PFSK-1 (cell line): ENCODE data around the gene TAF4B.

ENCODE experiments used
- FOXP2 ChIP-seq: optimal IDR thresholded peaks from 2 replicates; pipeline ENCODE3; 2011; ENCODE audit warnings: borderline replicate concordance, control low read depth, inconsistent platforms; ENCODE audit not compliant: insufficient read depth; ENCODE audit errors: extremely low read length, extremely low read depth
- POLR2AphosphoS5 ChIP-seq: IDR thresholded peaks from 2 replicates; pipeline ENCODE4 v1.6.1; 2012; ENCODE audit warnings: low read depth, mild to moderate bottlenecking, control low read depth, low read length, moderate library complexity
- REST ChIP-seq, 2 experiments: IDR thresholded peaks; 2 replicates each; pipeline versions ENCODE4 v1.6.1 to v1.8.0; 2011 to 2012; ENCODE audit warnings: low read depth in 2 of 2, low read length in 2 of 2, control low read depth in 1 of 2, inconsistent platforms in 1 of 2, mild to moderate bottlenecking in 1 of 2, moderate library complexity in 1 of 2; ENCODE audit not compliant: insufficient read depth in 1 of 2
- SIN3A ChIP-seq: IDR thresholded peaks from 2 replicates; pipeline ENCODE4 v1.6.1; 2012; ENCODE audit warnings: mild to moderate bottlenecking, low read length, moderate library complexity, borderline replicate concordance; ENCODE audit not compliant: insufficient read depth
- TAF1 ChIP-seq: IDR thresholded peaks from 2 replicates; pipeline ENCODE4 v1.6.1; 2012; ENCODE audit warnings: low read length, control low read depth, borderline replicate concordance; ENCODE audit not compliant: insufficient read depth

Gene TAF4B

GRCh38 chr18:26407736-26408601, 181.7 kb downstream of the TAF4B start:
- TF ChIP-seq SIN3A (no peak), TAF1 (no peak), FOXP2 (no peak), REST (IDR thresholded peaks at IDR 0.05; ENCODE audit: insufficient read depth in 1 of 2, low read depth in 2 of 2, low read length in 2 of 2) (no peak), POLR2AphosphoS5 (no peak)

GRCh38 chr18:26409091-26409490, 182.8 kb downstream of the TAF4B start:
- TF ChIP-seq REST (IDR thresholded peaks at IDR 0.05; ENCODE audit: insufficient read depth in 1 of 2, low read depth in 2 of 2, low read length in 2 of 2): no peak
- no peak for TF ChIP-seq FOXP2
- TF ChIP-seq TAF1: no peak
- TF ChIP-seq POLR2AphosphoS5: no peak
- no peak for TF ChIP-seq SIN3A

DNA sequence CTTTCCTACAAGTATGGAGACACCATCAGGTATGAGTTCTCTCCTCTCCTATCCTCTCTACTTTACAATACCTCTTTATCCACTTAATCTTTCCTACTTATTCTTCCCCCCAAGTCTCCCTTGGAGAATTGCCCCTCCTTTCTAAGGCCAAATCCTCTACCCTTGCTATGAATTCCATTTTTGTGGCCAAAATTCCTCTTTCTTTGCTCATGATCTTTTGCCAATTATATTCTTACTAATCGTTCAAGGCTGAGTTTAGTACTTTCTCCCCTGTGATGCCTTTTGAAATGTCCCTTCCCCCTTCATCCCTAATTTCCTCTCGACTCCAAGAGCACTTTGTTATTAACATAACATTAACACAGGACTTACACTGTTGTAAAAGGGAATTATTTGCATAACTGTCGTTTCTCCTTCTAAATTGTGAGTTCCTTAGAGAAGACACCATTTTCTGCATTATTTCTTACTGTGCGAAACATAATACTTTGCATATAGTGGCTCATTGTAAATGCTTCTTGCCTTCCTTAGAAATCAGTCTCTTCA, 188.7 kb downstream of the TAF4B start:
- TF ChIP-seq POLR2AphosphoS5: no peak
- no peak for TF ChIP-seq REST (IDR thresholded peaks at IDR 0.05; ENCODE audit: insufficient read depth in 1 of 2, low read depth in 2 of 2, low read length in 2 of 2)
- TF ChIP-seq SIN3A: no peak
- no peak for TF ChIP-seq TAF1
- no peak for TF ChIP-seq FOXP2

- no peak for TF ChIP-seq FOXP2
These were observed 189.4 kb downstream of the TAF4B start for GRCh38 chr18:26415631-26416030.

DNA sequence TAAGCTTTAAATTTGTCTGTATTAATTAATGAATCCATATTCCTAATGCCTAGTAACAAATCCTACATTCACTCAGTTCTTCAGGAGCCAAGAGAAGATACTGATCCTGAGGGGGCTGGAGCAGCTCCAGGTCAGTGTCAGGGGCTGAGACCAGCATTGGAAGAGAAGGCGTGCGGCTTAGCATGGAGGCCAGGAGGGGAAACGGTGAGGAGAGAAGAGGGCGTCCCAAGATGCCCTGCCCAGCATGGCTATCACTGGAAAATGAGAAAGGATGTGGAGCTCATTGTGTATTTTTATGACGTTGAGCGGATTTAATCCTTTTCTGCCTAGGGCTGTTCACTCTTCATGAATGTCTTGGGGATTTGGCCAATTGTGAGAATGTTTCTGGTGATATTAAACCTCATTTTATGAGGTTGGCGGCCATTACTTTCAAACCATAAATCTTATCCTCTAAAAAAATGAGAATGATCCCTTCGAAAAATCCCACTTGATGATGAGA, 190.5 kb downstream of the TAF4B start:
- TF ChIP-seq REST (IDR thresholded peaks at IDR 0.05; ENCODE audit: insufficient read depth in 1 of 2, low read depth in 2 of 2, low read length in 2 of 2): no peak
- no peak for TF ChIP-seq TAF1
- TF ChIP-seq POLR2AphosphoS5: no peak
- no peak for TF ChIP-seq FOXP2
- TF ChIP-seq SIN3A: no peak
